Measurements from ENCODE around the gene NPAS3.

NPAS3 gene

GRCh38 chr14:33734387-33734786 lies 795.7 kb downstream of the NPAS3 start:
- DNase-seq (ENCODE audit: low read depth): no peak
- TF ChIP-seq CTCF (IDR thresholded peaks at IDR 0.05; ENCODE audit: insufficient read depth, low read depth, low read length, missing control alignments): no peak
- H3K4me3 ChIP-seq (ENCODE audit: low read depth, low read length): no peak overlapping the region

- no peak for TF ChIP-seq CTCF (IDR thresholded peaks at IDR 0.05; ENCODE audit: insufficient read depth, low read depth, low read length, missing control alignments)
- no peak overlapping the region for H3K4me3 ChIP-seq (ENCODE audit: low read depth, low read length)
- DNase-seq (ENCODE audit: low read depth): no peak
These were observed 797.7 kb downstream of the NPAS3 start for GRCh38 chr14:33736299-33736825.

GRCh38 chr14:33736979-33737378 lies 798.3 kb downstream of the NPAS3 start:
- H3K4me3 ChIP-seq (ENCODE audit: low read depth, low read length): no peak overlapping the region
- no peak for DNase-seq (ENCODE audit: low read depth)
- no peak for TF ChIP-seq CTCF (IDR thresholded peaks at IDR 0.05; ENCODE audit: insufficient read depth, low read depth, low read length, missing control alignments)

- DNase-seq (ENCODE audit: low read depth): no peak
- no peak overlapping the region for H3K4me3 ChIP-seq (ENCODE audit: low read depth, low read length)
- TF ChIP-seq CTCF (IDR thresholded peaks at IDR 0.05; ENCODE audit: insufficient read depth, low read depth, low read length, missing control alignments): no peak
These were observed 798.8 kb downstream of the NPAS3 start for GRCh38 chr14:33737446-33737845.

GRCh38 chr14:33738029-33738428 lies 799.4 kb downstream of the NPAS3 start:
- H3K4me3 ChIP-seq (ENCODE audit: low read depth, low read length): no peak overlapping the region
- DNase-seq (ENCODE audit: low read depth): no peak

GRCh38 chr14:33738491-33738890 lies 799.8 kb downstream of the NPAS3 start:
- TF ChIP-seq CTCF (IDR thresholded peaks at IDR 0.05; ENCODE audit: insufficient read depth, low read depth, low read length, missing control alignments): no peak
- H3K4me3 ChIP-seq (ENCODE audit: low read depth, low read length): no peak overlapping the region
- DNase-seq (ENCODE audit: low read depth): no peak

More at GRCh38 chr14:33738029-33738428, 799.4 kb downstream of the NPAS3 start:
- no peak for TF ChIP-seq CTCF (IDR thresholded peaks at IDR 0.05; ENCODE audit: insufficient read depth, low read depth, low read length, missing control alignments)

- DNase-seq (ENCODE audit: low read depth): no peak
- H3K4me3 ChIP-seq (ENCODE audit: low read depth, low read length): no peak overlapping the region
These were observed 801.9 kb downstream of the NPAS3 start for GRCh38 chr14:33740531-33740930.

More at GRCh38 chr14:33740531-33740930, 801.9 kb downstream of the NPAS3 start:
- TF ChIP-seq CTCF (IDR thresholded peaks at IDR 0.05; ENCODE audit: insufficient read depth, low read depth, low read length, missing control alignments): no peak
